Mucosa of descending colon (tissue), 3 donors: ENCODE data around the gene GTF2IRD1. TPM values are rescaled to one million over a fixed set of nuclear protein-coding genes. Genes with fewer than 3 reads are reported as not detected.

ENCODE experiments used
- ATAC-seq: fragments of 200-7000 bp; cut with Tn5 transposase; one replicate; pipeline ENCODE4 v1.9.1; 2020; ENCODE audit warnings: mild to moderate bottlenecking, moderate library complexity
- DNase-seq, 3 donors: peaks; one replicate each; pipeline ENCODE4 v3.0.0-alpha.2; 2020
- H3K36me3 ChIP-seq: fragments of 200-600 bp; one replicate; pipeline ENCODE4 v1.8.0; 2021; ENCODE audit warnings: low read depth, mild to moderate bottlenecking
- H3K4me1 ChIP-seq: fragments of 200-600 bp; one replicate; pipeline ENCODE4 v1.8.0; 2021; ENCODE audit warnings: low read depth, mild to moderate bottlenecking
- H3K4me3 ChIP-seq: fragments of 200-600 bp; one replicate; pipeline ENCODE4 v1.8.0; 2021; ENCODE audit warnings: mild to moderate bottlenecking
- H3K9me3 ChIP-seq: fragments of 200-600 bp; one replicate; pipeline ENCODE4 v1.8.0; 2021; ENCODE audit warnings: mild to moderate bottlenecking
- intact Hi-C, 2 donors: fragments of 100-400 bp; cut with DNase I in 1 of 2; cut with micrococcal nuclease in 1 of 2; formaldehyde crosslinking; loops; one replicate each; pipeline versions ENCODE4 v1.11.0 to v1.11.1; 2022; cut with DNase I, micrococcal nuclease
- total RNA-seq, 3 donors: library from RNA; stranded (reverse); fragmentation: NEBNext Ultra II Directional in 2 of 3; extraction: Animal tissue kit (Norgen Biotek cat#: 25700) in 2 of 3; gene quantifications; one replicate each; pipeline versions ENCODE4 v1.2.1 to v1.2.4, GENCODE V29; 2021 to 2023
- TF ChIP-seq, protein P1 (sequence below): fragments of 200-600 bp; IDR thresholded peaks from one replicate; pipeline ENCODE4 v1.8.0; 2022; ENCODE audit warnings: antibody characterized with exemption, mild to moderate bottlenecking
- donor health status: DM: no; HTN: no; CAD: no; lungs with moderate emphysema.
- donor health status: DM: no; HTN: no; CAD: no.
- donor health status: DM: no; HTN: yes; CAD: no.

The GTF2IRD1 gene
- total RNA-seq, 3 donors from 2014 or later: 10.5 to 30.7 (median 12.7) TPM

- DNase-seq: peak in 2 of 3 donors; percentile 38 to 61
- TF ChIP-seq, protein P1, sequence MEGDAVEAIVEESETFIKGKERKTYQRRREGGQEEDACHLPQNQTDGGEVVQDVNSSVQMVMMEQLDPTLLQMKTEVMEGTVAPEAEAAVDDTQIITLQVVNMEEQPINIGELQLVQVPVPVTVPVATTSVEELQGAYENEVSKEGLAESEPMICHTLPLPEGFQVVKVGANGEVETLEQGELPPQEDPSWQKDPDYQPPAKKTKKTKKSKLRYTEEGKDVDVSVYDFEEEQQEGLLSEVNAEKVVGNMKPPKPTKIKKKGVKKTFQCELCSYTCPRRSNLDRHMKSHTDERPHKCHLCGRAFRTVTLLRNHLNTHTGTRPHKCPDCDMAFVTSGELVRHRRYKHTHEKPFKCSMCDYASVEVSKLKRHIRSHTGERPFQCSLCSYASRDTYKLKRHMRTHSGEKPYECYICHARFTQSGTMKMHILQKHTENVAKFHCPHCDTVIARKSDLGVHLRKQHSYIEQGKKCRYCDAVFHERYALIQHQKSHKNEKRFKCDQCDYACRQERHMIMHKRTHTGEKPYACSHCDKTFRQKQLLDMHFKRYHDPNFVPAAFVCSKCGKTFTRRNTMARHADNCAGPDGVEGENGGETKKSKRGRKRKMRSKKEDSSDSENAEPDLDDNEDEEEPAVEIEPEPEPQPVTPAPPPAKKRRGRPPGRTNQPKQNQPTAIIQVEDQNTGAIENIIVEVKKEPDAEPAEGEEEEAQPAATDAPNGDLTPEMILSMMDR: no peak
- Histone ChIP-seq H3K36me3 (no peaks in the 10 kb centered on the region), H3K4me1 (peaks cover 3% of the 10 kb centered on the region), H3K9me3 (no peaks in the 10 kb centered on the region), H3K4me3 (no peak overlapping the region)
- peak; percentile 38 for ATAC-seq
- intact Hi-C loops: no loop called here
Observed at GRCh38 chr7:74572301-74572979, 118.7 kb downstream of the GTF2IRD1 start.

GRCh38 chr7:74573512-74573911 is 119.8 kb downstream of the GTF2IRD1 start:
- H3K4me3 ChIP-seq: no peak overlapping the region
- DNase-seq: no peak
- TF ChIP-seq, protein P1: no peak
- no peaks in the 10 kb centered on the region for H3K9me3 ChIP-seq
- peaks cover 10% of the 10 kb centered on the region for H3K4me1 ChIP-seq
- no peaks in the 10 kb centered on the region for H3K36me3 ChIP-seq
- ATAC-seq: no peak
- intact Hi-C loops: no loop called here

DNA sequence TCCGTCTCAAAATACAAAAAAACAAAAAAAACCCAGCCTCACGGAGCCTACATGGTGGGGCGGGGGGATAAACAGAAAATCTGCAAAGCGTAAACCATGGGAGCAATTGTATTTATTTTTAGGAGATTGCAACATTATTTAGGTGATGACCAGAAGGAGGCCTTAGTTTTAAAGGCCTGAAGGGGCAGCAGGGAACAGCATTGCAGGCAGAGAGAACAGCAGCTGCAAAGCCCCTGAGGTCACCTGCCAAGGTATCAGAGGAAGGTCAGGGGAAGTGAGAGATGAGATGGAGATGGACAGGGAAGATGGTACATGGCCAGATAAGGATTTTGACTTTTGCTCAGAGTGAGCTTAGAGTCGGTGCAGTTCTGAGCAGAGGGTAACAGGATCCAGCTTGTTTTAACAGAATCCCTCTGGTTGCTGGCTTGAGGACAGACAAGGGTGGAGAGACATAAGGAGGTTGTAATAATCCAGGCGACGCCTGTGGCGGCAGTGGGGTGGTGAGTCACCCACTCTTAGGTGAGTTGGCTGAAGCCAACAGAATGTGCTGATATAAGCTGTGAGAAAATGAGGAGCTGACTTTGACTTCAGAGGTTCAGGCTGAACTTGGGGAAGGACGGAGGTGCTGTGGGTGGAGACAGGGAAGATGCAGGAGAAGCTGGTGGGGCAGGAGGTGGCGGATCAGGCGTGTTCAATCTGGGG is 121.5 kb downstream of the GTF2IRD1 start:
- Histone ChIP-seq H3K9me3 (no peaks in the 10 kb centered on the region), H3K36me3 (no peaks in the 10 kb centered on the region), H3K4me1 (peaks cover 26% of the 10 kb centered on the region), H3K4me3 (no peak overlapping the region)
- TF ChIP-seq, protein P1: no peak
- DNase-seq (peak in 1 of 3 donors; percentile 29), ATAC-seq (peak; percentile 63)
- intact Hi-C loops: no loop called here

DNA sequence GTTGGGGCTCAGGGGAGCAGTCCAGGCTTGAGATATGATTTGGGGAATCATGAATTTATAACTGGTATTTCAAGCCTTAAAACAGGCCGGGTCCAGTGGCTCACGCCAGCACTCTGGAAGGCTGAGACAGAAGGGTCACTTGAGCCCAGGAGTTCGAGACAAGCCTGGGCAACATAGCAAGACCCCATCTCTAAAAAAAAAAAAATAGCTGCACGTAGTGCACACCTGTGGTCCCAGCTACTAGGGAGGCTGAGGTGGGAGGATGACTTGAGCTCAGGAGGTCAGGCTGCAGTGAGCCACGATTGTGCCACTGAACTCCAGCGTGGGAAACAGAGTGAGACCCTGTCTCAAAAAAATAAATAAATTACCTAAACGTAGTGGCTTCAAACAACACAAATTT is 122.1 kb downstream of the GTF2IRD1 start:
- peaks cover 32% of the 10 kb centered on the region for H3K4me1 ChIP-seq
- no peak overlapping the region for H3K4me3 ChIP-seq
- DNase-seq: no peak
- no peaks in the 10 kb centered on the region for H3K36me3 ChIP-seq
- H3K9me3 ChIP-seq: no peaks in the 10 kb centered on the region
- TF ChIP-seq, protein P1: no peak
- ATAC-seq: no peak
- intact Hi-C loops: no loop called here

DNA sequence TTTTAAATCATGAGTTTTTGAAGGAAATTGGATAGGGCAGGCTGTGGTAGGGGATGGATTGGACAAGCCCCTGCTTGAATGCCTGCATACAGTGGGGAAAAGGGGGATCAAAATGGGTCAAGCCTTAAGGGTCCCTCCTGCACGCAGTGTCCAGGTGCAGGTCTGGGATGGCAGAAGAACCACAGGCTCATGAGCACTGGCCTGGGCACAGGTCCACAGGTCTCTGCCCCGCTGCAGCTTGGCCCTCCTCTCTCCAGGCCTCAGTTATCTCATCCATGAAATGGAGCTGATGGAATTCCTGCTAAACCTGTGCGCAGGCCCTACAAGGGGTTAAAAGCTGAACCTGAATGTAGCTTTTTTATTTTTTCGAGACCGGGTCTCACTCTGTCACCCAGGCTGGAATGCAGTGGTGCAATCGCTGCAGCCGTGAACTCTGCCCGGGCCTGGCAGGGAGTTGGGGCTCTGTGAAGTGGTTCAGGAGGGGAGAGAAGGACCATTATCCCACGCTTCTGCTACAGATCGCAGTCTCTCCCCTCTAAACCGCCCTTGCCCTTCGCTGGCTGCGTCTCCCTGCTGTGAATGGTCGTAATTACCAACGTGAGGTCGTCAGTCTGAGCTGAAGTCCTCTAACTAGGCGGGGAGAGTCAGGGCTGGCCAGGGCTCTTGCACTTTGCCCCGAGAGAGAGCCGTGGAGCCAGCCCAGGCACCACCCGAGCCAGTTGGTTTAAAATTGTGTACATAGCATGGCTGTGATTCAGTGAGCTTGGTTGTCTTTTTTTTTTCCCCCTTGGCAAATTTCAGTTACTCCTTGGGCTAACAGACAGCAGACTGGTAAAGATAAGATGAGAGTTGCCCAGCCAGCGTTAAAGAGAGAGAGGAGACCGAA is 126.3 kb downstream of the GTF2IRD1 start:
- no peaks in the 10 kb centered on the region for H3K36me3 ChIP-seq
- DNase-seq (peak; percentile 85 to 87 (median 86)), ATAC-seq (peak; percentile 94)
- TF ChIP-seq, protein P1: no peak
- intact Hi-C loops: no loop called here
- H3K9me3 ChIP-seq: no peaks in the 10 kb centered on the region
- no peak overlapping the region for H3K4me3 ChIP-seq
- peaks cover 36% of the 10 kb centered on the region for H3K4me1 ChIP-seq
